Measurements from ENCODE around the gene RIPOR3.

RIPOR3 gene

DNA sequence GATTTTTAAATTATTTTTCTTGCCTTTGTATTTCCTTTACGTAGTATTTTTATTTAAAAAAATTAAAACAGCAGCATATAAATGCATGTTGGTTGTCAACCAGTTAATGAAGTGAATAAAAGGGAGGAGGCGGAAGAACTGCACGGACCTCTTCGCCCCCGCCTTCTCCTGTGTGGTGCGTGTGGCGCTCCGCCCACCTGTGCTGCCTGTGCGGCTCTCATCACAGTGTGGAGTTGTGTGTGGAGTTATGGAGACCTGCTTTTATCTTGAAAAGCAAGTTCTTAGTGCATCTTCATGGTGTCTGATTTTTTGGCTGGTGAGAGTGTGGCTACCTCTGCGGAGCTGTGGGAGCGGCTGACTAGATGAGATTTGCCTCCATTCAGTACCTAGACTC is 122.8 kb downstream of the RIPOR3 start:
- DNase-seq: no peak

DNA sequence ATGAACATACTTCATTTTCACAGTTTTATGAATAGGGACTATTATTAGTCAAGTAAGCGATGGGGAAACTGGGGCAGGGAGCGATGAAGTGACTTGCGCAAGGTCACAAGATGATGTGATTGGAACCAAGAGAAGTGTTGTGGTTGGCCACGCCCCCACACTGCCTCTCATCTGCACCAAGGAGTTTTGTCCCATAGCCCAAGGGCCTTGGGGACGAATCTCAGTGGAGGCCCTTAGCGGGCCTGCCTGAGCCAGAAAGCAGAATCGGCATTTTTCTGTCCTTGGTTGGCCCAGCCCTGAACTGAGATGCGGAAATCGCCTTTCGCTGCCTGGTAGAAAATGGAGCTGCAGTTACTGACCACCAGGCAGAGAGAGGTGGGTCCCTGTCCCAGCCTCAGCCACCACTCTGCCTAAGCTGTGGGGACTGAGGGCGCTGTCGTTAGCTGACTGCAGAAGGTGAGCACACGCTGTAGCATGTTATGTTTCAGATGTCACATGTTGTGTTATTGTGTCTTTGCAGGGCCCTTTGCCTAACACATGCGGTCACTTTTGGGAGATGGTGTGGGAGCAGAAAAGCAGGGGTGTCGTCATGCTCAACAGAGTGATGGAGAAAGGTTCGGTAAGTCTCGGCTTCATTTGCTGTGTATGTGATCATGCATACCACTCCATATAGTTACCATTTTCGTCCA is 123.3 kb downstream of the RIPOR3 start:
- no peak for DNase-seq

DNA sequence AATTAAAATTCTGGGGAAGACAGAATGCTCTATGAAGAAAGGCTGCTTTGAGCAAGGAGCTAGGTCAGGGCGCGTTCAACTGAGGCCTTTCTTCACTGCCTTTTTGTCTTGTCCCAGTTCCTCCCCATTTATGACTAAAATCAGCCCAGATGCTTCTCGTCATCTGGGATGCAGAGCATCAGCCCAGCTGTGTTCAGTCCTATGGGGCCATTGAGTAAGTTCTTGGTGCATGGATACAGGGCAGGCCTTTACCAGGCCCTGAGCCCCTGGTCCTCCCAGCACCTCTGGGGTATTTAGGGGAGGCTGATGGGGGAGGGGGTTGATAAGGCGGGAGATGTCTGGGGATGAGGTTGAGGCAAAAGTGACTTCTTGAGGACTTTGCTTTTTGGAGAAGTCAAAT is 125.5 kb downstream of the RIPOR3 start:
- DNase-seq: no peak

DNA sequence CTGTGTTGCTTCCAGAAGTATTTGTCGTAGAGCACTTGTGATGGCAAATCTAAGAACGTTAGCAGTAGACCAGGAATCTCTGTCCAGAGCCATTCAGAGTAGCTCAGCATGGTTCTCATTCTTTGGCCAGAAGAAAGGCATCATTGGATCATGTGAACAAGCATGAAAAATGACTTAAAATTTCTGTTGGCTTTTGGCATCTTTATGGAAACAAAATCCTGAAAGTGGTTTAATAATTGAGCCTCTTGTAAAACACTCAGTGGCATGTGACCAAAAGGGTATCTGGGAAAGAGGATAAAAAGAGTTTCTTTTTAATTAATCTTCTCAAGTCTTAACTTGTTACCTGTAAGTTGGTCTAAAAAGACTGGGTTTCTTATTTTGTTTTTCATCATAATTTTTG is 126.0 kb downstream of the RIPOR3 start:
- peak; percentile 81 for DNase-seq

DNA sequence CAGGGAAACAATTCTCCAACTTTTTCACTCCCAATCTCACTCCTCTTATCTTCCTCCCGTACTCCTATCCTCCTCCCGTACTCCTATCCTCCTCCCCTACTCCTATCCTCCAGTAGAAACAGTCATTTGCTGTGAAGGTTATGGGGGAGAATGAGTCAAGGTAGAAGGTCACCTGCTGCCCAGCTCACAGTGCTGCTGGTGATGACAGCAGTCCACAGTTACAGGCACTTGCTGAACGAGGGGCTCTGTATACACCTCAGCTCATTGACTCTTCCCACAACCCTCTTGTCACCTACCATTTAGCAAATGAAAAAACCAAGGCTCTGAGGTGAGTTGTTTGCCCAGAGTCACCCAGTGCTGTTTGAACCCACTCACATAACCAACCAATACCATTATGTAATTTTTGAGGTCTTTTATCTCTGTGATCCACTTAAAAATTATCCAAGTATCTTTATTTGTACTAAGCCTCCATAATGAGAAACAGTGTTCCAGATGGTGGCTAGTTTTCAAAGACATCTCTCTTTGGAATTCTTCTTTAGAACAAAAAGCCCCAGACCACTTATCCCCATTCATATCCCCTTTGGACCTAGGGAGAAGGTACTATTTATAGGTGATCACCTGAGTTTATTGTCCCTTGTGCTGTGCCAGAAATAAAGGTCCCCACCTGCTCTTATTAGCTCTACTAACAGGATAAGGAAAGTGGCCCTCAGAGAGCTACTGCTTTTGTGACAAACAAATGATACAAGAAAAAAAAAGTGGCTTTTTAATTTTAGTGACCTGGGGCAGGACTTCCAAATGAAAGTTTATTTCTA is 128.0 kb downstream of the RIPOR3 start:
- peak; percentile 77 for DNase-seq

DNA sequence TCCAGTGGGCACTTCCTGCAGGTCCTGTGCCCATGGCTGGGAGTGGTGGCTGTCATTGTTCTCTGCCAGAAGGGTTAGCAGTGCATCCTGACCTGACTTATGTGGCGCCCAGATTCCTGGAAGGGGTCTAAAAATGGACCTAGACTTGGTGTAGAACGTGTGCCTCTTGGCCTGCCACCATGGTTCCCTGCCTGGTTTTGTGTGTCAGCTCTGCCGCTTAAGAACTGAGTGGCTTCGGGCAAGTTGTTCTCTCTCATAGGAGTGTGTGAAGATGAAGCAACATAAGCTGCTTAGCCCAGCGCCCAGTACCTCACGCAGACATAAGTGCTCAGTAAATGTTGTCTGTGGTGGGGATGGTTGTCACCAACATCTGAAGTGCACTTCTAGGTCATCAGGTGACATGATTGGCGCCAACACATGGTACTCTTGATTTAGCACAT is 129.1 kb downstream of the RIPOR3 start:
- peak; percentile 92 for DNase-seq

DNA sequence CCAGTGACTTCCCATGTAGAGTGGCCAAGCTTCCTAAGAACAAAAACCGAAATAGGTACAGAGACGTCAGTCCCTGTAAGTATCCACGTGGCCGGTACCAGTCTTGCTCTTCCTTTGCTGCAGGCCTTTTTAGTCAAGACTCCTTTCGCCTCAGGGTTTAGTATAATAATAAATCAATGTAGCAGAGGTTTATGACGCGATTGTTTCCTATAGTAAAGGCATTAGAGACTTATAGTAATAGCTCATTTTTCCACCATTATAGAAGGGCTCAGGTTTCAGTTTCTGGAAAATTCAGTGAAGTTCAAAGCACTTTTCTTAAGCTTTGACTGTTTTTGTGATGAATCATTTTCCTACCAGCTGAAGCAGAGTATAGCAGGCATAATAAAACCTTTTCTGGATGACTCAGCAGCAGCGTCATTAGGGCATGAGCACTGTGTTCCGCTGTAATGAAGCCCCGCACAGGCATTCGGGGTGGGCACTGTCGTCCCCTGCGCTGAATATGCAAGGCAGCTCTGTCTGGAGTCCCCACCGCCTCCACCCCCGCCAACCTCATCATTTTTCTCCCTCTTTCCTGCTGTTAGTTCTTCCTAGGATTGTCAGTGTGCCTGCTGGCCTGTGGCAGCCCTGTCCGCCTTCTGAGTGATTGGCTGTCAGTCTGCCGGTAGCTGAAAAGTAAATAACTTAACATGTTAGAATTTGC is 129.8 kb downstream of the RIPOR3 start:
- no peak for DNase-seq

DNA sequence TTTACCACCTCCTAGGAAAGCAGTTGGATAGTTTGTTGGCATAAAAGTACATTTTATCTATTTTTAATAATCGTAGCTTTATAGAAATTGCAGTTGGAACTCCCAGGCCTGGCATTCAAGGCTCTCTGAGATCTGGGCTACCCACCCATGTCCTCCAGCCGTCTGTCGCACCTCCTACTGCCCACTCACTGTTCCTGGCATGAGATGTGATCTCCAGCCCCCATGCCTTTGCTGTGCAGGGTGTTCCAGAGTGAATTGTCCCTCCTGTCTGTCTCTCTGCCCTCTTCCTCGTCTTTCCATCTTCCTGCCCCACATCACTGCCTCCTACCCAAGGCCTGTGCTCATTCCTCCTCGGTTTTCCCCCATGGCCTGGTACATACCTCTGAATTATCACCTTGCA is 130.5 kb downstream of the RIPOR3 start:
- no peak for DNase-seq

DNA sequence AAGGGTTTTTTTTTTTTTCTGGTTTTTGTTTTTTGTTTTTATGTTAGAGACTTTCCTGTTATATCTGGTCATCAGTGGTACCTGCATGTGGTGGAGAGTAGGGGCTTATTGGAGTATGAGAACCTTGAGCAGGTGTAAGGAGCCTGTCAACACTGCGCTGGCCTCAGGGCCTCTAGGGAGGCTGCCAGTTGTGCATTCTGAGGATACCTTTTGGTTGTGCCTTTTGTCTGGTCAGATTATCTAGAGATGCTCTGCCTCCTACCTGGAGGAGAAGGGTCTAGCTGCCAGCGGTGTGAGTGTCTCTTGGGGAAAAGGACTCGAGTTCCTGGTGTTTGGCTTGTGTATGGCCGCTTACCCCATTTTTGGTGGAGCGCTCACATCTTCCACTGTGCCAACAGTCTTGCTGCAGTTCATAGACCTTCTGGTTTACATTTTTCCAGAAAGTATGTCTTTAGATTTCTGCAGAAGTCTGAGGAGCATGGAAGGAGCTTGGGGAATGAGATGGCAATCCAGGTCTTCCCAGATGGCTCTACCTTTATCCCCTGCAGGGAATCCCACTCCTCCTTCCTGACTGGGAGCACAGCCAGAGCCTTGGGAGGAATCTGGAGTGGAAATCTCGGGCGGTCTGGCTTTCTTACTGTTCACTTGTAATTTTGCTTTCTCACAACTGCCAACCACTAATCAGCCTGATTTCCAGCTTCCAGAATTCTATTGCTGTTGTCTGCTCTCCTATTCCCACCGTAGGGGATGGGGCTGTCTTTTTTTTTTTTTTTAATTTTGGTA is 131.3 kb downstream of the RIPOR3 start:
- no peak for DNase-seq

DNA sequence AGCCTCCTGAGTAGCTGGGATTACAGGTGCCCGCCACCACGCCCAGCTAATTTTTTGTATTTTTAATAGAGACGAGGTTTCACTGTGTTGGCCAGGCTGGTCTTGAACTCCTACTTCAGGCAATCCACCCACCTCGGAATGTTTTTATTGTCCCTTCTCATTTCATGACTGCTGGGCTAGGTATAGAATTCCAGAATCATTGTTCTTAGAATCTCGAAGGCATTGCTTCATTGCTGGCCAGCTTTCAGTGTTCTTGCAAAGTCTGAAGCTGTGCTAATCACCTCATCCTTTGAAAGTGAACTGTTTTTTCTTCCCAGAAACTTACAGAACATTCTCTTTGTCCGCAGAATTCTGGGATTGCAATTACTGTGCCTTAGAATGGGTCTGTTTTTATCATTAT is 132.2 kb downstream of the RIPOR3 start:
- DNase-seq: no peak

DNA sequence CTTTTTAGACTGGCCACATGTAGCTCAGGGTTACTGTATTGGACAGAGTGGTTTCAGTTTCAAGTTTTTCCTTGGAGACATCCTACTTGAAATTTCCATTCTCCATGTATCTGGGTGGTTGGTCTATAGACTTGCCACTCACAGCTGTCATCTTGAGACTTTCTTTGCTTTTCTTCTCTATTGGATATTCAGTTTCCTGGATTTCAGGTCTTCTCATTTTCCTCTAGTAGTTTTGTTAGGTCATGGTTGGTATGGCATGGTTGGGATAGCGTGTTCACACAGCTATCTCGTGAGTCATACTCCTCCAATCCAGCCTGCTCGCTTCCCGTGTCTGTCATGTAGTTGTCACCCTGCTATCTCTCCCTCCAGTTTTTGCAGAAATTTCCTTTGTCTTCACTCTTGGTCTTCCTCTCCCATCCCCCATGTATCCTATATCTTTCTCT is 132.8 kb downstream of the RIPOR3 start:
- DNase-seq: no peak

DNA sequence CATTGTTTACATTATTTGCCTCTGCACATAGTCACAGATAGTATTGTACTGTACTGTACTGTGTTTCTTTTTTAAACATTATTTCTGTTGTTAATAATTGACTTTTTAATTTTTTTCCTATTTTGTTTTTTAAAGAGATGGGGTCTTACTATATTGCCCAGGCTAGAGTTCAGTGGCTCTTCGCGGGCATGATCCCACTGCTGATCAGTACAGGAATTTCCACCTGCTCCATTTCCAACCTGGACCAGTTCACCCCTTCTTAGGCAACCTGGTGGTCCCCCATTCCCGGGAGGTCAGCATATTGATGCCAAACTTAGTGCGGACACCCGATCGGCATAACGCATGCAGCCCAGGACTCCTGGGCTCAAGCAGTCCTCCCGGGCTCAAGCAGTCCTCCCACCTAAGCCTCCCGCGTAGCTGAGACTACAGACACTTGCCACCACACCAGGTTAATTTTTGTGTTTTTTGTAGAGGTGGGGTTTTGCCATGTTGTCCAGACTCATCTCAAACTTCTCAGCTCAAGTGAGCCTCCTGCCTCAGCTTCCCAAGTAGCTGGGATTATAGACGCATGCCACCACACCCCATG is 133.7 kb downstream of the RIPOR3 start:
- no peak for DNase-seq

DNA sequence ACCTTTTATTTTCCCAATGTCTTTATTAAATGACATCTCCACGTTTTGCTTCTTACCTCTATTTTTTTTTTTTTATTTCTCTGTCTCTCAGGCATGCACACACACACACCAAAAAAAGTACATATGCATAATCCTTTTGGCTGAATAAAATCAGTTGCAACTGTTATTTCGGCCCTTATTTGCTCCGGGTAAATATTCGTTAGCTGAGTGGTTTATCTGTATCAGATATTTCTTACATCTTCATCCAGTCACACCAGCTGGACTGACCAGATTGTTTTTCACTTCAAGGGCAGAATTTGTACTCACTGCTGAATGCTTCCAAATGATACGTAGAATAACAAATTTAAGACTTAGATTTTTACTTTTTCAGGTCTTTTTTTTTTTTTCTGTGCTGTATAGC is 135.7 kb downstream of the RIPOR3 start:
- DNase-seq: no peak

DNA sequence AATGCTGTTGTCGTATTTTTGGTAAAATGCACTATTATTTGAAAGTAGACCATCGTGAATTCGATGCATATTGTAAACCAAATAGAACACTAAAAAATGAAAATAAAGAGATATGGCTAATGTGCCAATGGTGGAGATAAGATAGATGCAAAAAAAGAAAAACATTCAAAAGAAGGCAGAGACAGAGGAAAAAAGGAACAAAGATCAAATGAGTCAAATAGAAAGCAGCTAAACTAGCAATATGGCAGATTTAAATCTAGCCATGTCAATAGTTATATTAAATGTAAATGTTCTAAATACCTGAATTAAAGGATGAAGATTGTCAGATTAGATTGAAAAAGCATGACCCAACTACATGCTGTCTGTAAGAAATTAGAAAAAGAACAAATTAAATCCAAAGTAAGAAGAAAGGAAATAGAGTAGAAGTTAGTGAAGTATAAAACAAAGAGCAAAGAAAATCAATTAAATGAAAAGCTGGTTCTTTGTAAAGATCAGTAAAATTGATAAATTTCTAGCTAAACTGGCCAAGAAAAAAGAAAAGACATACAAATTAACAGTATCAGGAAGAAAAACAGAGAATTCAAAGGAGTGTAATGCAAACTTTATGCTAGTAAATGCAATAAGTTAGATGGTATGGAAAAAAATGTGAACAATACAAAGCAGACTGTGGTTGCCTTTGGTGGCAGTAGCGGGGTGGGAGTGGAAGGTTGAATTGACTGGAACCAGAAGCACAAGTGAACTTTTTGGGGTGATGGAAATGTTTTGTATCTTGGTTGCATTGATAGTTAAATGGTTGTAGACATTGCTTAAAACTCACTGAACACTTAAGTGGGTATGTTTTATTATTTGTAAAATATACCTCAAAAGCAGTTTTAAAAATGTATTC is 136.4 kb downstream of the RIPOR3 start:
- DNase-seq: no peak

DNA sequence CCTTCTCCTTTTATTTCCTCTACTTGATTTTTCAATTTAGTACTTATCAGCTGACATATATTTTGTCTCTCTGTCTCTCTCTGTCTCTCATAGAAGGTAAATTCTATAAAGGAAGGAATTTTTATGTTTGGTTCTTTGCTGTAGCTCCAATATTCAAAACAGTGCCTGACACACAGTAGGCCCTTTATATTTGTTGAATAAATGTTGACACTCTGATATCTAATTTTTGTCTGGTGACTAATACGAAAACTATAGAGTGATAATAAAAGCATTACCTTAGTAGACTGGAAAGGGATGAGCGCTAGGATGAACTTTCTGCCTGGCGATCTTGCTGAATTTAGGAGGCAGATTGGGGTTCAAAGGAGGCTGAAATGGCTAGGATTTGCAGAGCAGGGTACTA is 138.4 kb downstream of the RIPOR3 start:
- no peak for DNase-seq

DNA sequence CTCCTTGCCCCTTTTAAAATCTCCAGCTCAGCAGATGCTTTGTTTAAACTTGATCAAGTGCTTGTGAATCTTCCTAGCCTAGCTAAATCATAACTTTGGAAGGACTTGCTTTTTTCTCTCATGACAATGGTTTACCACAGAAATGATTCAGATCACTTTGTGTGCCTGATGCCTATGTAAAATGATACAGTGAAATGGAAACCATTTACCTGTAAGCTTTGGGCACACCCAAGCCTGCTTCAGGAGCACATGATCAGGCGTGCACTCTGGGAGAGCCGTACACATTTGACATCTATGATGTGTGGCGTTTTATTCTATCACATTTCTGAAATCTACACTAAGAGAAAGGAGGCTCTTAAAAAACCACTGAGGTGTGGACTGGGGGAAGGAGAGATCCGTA is 140.1 kb downstream of the RIPOR3 start:
- DNase-seq: peak; percentile 68

DNA sequence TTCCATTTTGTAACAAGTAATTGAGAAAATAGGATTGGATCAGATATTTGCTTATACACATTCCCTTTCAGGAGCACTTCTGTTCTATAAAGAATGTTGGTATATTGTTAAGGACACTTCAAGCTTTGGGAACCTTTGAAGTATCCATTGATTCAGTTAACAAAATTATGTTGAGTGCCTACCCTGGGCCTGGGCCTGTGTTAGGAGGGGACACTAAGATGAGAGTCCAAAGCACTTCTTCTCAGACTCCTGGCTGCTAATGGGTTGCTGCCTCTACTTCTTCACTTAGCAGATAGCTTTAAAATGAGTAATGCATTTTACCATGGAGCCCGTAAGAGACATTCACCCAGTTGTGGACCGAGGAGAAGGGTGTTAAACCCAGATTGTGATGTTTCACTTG is 140.8 kb downstream of the RIPOR3 start:
- peak; percentile 20 for DNase-seq

DNA sequence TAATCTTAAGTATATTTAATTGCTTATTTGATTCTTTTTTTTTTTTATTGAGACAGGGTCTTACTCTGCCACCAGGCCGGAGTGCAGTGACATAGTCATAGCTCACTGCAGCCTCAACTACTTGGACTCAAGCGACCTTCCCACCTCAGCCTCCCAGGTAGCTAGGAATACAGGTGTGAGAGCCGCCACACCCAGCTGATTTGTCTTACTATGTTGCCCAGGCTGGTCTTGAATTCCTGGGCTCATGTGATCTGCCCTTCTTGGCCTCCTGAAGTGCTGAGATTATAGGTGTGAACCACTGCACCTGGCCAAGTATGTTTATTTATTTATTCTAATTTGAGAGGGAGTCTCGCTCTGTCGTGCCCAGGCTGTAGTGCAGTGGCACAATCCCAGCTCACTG is 142.9 kb downstream of the RIPOR3 start:
- DNase-seq: no peak

DNA sequence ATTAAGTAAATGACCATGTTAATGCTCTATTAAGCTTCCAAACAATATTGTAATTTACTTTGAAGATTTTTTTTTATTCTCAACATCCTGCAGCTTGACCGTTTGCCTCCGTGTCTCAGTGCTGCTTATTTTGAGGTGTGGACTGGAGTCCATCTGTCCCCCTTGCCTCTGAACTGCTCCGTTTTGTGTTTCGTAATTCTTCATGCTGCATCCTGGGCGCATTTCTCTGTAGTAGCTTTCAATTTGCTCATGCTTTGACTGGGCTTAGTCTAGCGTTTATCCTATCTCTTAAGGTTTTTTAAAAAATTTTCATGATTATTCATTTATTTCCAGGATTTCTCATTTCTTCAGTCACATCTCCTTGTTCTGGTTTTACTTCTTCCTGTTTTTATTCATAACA is 143.4 kb downstream of the RIPOR3 start:
- DNase-seq: no peak

DNA sequence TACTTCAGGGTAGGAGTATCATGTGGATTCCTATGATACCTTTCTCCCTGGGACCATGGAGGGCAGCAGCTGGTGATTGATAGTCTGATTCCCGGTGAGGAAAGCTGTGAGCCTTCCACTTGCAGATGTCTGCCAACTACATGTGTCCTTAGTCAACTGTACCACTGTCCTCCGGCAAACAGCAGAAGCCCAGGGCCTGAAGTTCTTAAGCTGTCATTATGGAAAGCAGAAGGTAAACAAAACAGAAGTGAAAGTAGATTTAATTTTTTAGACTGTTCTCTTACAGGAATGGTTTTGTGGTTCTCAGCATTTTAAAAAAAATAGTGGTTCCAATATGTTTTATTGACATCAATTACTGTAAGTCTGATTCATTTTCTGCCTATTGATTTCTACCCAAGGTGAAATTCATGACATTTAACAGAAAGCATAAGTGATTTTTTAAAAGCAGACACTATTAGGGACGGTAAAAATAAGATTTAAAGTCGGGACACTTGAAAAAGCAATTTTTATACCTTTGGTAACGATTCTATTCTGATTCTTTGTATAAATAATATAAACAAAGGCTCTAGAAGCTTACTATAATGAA is 144.5 kb downstream of the RIPOR3 start:
- DNase-seq: no peak

DNA sequence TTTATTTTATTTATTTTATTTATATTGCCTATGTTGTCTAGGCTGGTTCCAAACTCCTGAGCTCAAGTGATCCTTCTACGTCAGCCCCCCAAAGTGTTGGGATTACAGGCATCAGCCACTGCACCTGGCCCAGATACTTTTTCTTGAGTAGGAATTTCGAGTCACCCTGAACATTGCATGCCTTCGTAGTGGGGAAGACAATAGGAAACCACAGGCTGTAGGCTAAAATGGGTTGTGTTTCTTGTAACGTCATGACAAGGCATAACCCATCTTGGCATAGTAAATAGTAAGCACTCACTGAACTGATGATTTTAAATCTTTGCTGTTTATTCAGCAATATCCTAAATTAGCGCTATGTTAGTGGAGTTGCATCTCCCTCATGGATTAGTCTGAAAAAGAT is 146.2 kb downstream of the RIPOR3 start:
- no peak for DNase-seq
